Panc1 (cell line): ENCODE data around the gene TMEM212. TPM values are rescaled to one million over a fixed set of nuclear protein-coding genes. Genes with fewer than 3 reads are reported as not detected.

Experiments used
- ATAC-seq: fragments of 200-7000 bp; cut with Tn5 transposase; 2 replicates; pipeline ENCODE4 v1.9.1; 2020; ENCODE audit warnings: mild to moderate bottlenecking, moderate library complexity
- BruUV-seq: library from RNA; stranded (reverse); fragments of 400-500 nt; replicated peaks from 2 replicates; lab custom pipeline; 2021; lab: Mats Ljungman, UMichigan
- CTCF ChIA-PET: fragments of 300-600 bp; sonication (Branson Sonifier 250); formaldehyde crosslinking; loops from one replicate; lab custom pipeline; 2022; ENCODE audit warnings: antibody characterized with exemption; lab: Charles Lee
- POLR2A ChIA-PET: fragments of 300-600 bp; sonication (Branson Sonifier 250); formaldehyde crosslinking; loops from one replicate; lab custom pipeline; 2022; ENCODE audit warnings: antibody characterized with exemption; lab: Charles Lee
- DNase-seq: peaks from one replicate; pipeline ENCODE4 v3.0.0-alpha.2; 2010; ENCODE audit warnings: low read depth, low spot score
- H3K27ac ChIP-seq: 2 replicates; pipeline ENCODE4 v1.5.1; 2011; ENCODE audit warnings: mild to moderate bottlenecking, low read length, inconsistent platforms
- H3K27me3 ChIP-seq: fragments of 200-500 bp; sonication (Bioruptor generic); 2 replicates; pipeline ENCODE4 v1.6.0; 2014; ENCODE audit warnings: low read length, inconsistent platforms; ENCODE audit not compliant: control insufficient read depth, insufficient read depth
- H3K36me3 ChIP-seq: fragments of 200-500 bp; sonication (Bioruptor generic); 2 replicates; pipeline ENCODE4 v1.5.1; 2014; ENCODE audit warnings: inconsistent platforms, mild to moderate bottlenecking, low read length, moderate library complexity; ENCODE audit not compliant: control insufficient read depth, insufficient read depth
- H3K4me1 ChIP-seq: 2 replicates; pipeline ENCODE4 v1.5.1; 2011; ENCODE audit warnings: inconsistent platforms, mild to moderate bottlenecking, low read length, moderate library complexity; ENCODE audit not compliant: control insufficient read depth, insufficient read depth
- H3K4me3 ChIP-seq, 2 experiments: 2 replicates each; pipeline ENCODE4 v1.5.1; 2011 to 2012; ENCODE audit warnings: low read depth in 2 of 2, low read length in 2 of 2, mild to moderate bottlenecking in 2 of 2, inconsistent platforms in 1 of 2, moderate library complexity in 1 of 2
- H3K9me3 ChIP-seq: fragments of 200-500 bp; sonication (Bioruptor generic); 2 replicates; pipeline ENCODE4 v1.5.1; 2014; ENCODE audit warnings: low read depth, mild to moderate bottlenecking, inconsistent platforms, low read length, moderate library complexity; ENCODE audit not compliant: control insufficient read depth, insufficient read depth
- POLR2AphosphoS5 ChIP-seq: IDR thresholded peaks from 2 replicates; pipeline ENCODE4 v1.6.1; 2012; ENCODE audit warnings: mild to moderate bottlenecking, low read depth, low read length, moderate library complexity
- SIN3A ChIP-seq: IDR thresholded peaks from 2 replicates; pipeline ENCODE4 v1.6.1; 2012; ENCODE audit warnings: low read depth, mild to moderate bottlenecking, low read length, moderate library complexity, borderline replicate concordance; ENCODE audit not compliant: insufficient read depth
- TCF7L2 ChIP-seq: IDR thresholded peaks from 2 replicates; pipeline ENCODE4 v1.6.1; 2011; ENCODE audit warnings: mild to moderate bottlenecking, low read depth, low read length, inconsistent platforms
- in situ Hi-C: cut with HindIII; loops from 2 replicates; pipeline ENCODE4 v1.10.0; 2016; ENCODE audit warnings: low sequenced_read_pairs, low pct_unique_long_range_greater_than_20kb
- intact Hi-C: fragments of 100-400 bp; cut with micrococcal nuclease; formaldehyde crosslinking; loops from one replicate; pipeline ENCODE4 v1.10.0; 2022; ENCODE audit not compliant: unreplicated experiment
- total RNA-seq: library from RNA; stranded (reverse); gene quantifications from one replicate; pipeline ENCODE4 v1.2.1, GENCODE V29; 2021; ENCODE audit not compliant: unreplicated experiment
- TF ChIP-seq, protein P1 (sequence below): fragments of 450-650 bp; IDR thresholded peaks from 2 replicates; pipeline ENCODE4 v1.5.1; 2017; ENCODE audit warnings: mild to moderate bottlenecking
- TF ChIP-seq, protein P2 (sequence below), 2 experiments: IDR thresholded peaks; 2 replicates each; pipeline ENCODE4 v1.6.1; 2011 to 2012; ENCODE audit warnings: low read depth in 2 of 2, control low read depth in 1 of 2, low read length in 1 of 2, mild to moderate bottlenecking in 1 of 2, moderate library complexity in 1 of 2; ENCODE audit not compliant: insufficient read depth in 1 of 2

TMEM212 gene
- total RNA-seq, 1 experiment from 2014 or later: not detected

DNA sequence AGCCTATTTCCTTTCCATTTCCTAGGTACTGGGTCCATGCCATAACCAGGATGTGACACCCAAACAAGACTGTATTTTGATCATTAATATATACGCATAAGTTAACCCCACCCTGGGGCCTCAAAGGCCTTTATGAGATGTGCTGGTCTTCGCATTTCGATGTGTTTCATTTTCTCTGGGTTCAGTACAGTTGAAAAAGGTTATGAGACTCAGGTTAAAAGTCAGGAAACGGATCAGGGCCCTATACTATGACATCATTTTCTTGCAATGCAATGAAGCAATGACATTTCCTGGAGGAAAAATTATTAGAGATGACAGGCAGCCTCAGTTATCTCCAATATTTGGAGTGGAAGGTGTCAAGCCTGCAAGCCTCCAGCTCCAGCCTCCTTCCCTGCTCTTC, 31.7 kb downstream of the TMEM212 start:
- BruUV-seq: no TSS peak
- H3K9me3 ChIP-seq: no peaks in the 10 kb centered on the region
- H3K27ac ChIP-seq: no peak overlapping the region
- no peaks in the 10 kb centered on the region for H3K36me3 ChIP-seq
- CTCF ChIA-PET: no interaction called here
- POLR2A ChIA-PET: no interaction called here
- ATAC-seq (no peak), DNase-seq (no peak)
- no peak overlapping the region for H3K4me3 ChIP-seq
- in situ Hi-C loops: no loop called here
- peaks cover 3% of the 10 kb centered on the region; the same call in 1 of the 2 replicates for H3K4me1 ChIP-seq
- TF ChIP-seq, protein P1, sequence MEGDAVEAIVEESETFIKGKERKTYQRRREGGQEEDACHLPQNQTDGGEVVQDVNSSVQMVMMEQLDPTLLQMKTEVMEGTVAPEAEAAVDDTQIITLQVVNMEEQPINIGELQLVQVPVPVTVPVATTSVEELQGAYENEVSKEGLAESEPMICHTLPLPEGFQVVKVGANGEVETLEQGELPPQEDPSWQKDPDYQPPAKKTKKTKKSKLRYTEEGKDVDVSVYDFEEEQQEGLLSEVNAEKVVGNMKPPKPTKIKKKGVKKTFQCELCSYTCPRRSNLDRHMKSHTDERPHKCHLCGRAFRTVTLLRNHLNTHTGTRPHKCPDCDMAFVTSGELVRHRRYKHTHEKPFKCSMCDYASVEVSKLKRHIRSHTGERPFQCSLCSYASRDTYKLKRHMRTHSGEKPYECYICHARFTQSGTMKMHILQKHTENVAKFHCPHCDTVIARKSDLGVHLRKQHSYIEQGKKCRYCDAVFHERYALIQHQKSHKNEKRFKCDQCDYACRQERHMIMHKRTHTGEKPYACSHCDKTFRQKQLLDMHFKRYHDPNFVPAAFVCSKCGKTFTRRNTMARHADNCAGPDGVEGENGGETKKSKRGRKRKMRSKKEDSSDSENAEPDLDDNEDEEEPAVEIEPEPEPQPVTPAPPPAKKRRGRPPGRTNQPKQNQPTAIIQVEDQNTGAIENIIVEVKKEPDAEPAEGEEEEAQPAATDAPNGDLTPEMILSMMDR: no peak
- no peak for TF ChIP-seq POLR2AphosphoS5
- no peak for TF ChIP-seq SIN3A
- no peak for TF ChIP-seq TCF7L2
- TF ChIP-seq, protein P2, sequence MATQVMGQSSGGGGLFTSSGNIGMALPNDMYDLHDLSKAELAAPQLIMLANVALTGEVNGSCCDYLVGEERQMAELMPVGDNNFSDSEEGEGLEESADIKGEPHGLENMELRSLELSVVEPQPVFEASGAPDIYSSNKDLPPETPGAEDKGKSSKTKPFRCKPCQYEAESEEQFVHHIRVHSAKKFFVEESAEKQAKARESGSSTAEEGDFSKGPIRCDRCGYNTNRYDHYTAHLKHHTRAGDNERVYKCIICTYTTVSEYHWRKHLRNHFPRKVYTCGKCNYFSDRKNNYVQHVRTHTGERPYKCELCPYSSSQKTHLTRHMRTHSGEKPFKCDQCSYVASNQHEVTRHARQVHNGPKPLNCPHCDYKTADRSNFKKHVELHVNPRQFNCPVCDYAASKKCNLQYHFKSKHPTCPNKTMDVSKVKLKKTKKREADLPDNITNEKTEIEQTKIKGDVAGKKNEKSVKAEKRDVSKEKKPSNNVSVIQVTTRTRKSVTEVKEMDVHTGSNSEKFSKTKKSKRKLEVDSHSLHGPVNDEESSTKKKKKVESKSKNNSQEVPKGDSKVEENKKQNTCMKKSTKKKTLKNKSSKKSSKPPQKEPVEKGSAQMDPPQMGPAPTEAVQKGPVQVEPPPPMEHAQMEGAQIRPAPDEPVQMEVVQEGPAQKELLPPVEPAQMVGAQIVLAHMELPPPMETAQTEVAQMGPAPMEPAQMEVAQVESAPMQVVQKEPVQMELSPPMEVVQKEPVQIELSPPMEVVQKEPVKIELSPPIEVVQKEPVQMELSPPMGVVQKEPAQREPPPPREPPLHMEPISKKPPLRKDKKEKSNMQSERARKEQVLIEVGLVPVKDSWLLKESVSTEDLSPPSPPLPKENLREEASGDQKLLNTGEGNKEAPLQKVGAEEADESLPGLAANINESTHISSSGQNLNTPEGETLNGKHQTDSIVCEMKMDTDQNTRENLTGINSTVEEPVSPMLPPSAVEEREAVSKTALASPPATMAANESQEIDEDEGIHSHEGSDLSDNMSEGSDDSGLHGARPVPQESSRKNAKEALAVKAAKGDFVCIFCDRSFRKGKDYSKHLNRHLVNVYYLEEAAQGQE (IDR thresholded peaks at IDR 0.05; ENCODE audit: insufficient read depth in 1 of 2, low read depth in 2 of 2, low read length in 1 of 2): no peak
- intact Hi-C loops: no loop called here
- H3K27me3 ChIP-seq: peaks cover 4% of the 10 kb centered on the region; the same call in 1 of the 2 replicates

DNA sequence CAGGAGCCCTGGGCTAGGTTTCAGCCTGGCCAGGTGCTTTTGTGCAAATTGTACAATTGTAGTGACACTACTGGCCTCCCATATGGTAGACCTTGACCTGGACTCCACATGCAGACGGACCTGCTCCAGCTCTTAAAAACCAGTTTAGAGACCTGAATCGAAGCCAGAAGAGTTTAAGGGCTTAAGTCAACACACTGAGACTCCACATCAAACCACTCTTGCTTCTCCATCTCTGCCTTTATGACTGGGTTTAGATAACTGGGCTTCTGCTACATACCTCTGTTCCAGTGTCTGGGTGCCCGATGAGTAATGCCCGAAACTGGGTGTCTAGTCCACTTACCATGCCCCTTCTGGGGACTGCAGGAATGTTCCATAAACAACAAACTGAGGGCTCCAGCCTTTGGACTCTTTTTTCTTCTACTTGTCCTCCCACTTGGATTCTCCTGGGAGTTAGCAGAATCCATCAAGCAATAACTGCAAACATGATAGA, 32.8 kb downstream of the TMEM212 start:
- TF ChIP-seq POLR2AphosphoS5 (no peak), TCF7L2 (no peak), SIN3A (no peak)
- TF ChIP-seq, protein P2 (IDR thresholded peaks at IDR 0.05; ENCODE audit: insufficient read depth in 1 of 2, low read depth in 2 of 2, low read length in 1 of 2): no peak
- TF ChIP-seq, protein P1: no peak
- ATAC-seq: no peak
- Histone ChIP-seq H3K36me3 (no peaks in the 10 kb centered on the region), H3K9me3 (no peaks in the 10 kb centered on the region), H3K4me3 (no peak overlapping the region), H3K27me3 (peaks cover 4% of the 10 kb centered on the region; the same call in 1 of the 2 replicates), H3K27ac (no peak overlapping the region), H3K4me1 (peaks cover 3% of the 10 kb centered on the region; the same call in 1 of the 2 replicates)
- in situ Hi-C loops: no loop called here
- BruUV-seq: no TSS peak
- CTCF ChIA-PET: no interaction called here
- POLR2A ChIA-PET: interaction anchor here (0.6 kb wide), 1 partner anchor 105 kb away, joined by 3 read pairs; no protein-coding TSS in a partner anchor
- no peak for DNase-seq
- intact Hi-C loops: no loop called here
